ENCODE measurements around the gene TFAP2E. TPM values are rescaled to one million over a fixed set of nuclear protein-coding genes. Genes with fewer than 3 reads are reported as not detected.

TFAP2E gene
- total RNA-seq, 1 donor from 2014 or later = not detected

GRCh38 chr1:35644204-35644603, 71.1 kb downstream of the TFAP2E start:
- DNase-seq = no peak

Other genes with a start within 250 kb of the TFAP2E start
- gene KIAA0319L, start 15.9 kb upstream of the TFAP2E start, total RNA-seq = 64.4 TPM
- 16.1 TPM for gene NCDN, start 15.5 kb upstream of the TFAP2E start, total RNA-seq
- 20.1 TPM for gene PSMB2, start 68.2 kb downstream of the TFAP2E start, total RNA-seq
- 10.3 TPM for gene C1orf216, start 145.6 kb downstream of the TFAP2E start, total RNA-seq
- gene CLSPN, start 196.7 kb downstream of the TFAP2E start, total RNA-seq = 5.4 TPM
- 19.8 TPM for gene AGO4, start 234.7 kb downstream of the TFAP2E start, total RNA-seq

Data from tongue (tissue), 2 donors.